Effector CD8-positive, alpha-beta T cell (primary cell): Measurements from ENCODE around the gene PDLIM7.
A peak's percentile ranks its signal among the peaks of the same experiment; 100 is the strongest.

Source experiments
- DNase-seq: peaks from one replicate; lab custom pipeline; 2025; lab: John Stamatoyannopoulos, UW

The PDLIM7 gene

GRCh38 chr5:177456591-177456964, 40.8 kb downstream of the PDLIM7 start:
- DNase-seq, result no peak

- DNase-seq, result peak; percentile 96
These were observed 41.5 kb downstream of the PDLIM7 start for GRCh38 chr5:177455661-177456590.

GRCh38 chr5:177455036-177455660, 42.3 kb downstream of the PDLIM7 start:
- DNase-seq, result peak; percentile 89

- DNase-seq, result peak; percentile 94
These were observed 42.9 kb downstream of the PDLIM7 start for GRCh38 chr5:177454397-177455035.

GRCh38 chr5:177453852-177454396, 43.5 kb downstream of the PDLIM7 start:
- no peak for DNase-seq

- no peak for DNase-seq
These were observed 44.4 kb downstream of the PDLIM7 start for GRCh38 chr5:177452688-177453638.

GRCh38 chr5:177450667-177451424, 46.6 kb downstream of the PDLIM7 start:
- DNase-seq, result no peak

GRCh38 chr5:177449140-177450061, 48.0 kb downstream of the PDLIM7 start:
- DNase-seq, result no peak

- DNase-seq, result no peak
These were observed 49.0 kb downstream of the PDLIM7 start for GRCh38 chr5:177448244-177448950.

- no peak for DNase-seq
These were observed 49.7 kb downstream of the PDLIM7 start for GRCh38 chr5:177447611-177448243.

GRCh38 chr5:177447066-177447610, 50.3 kb downstream of the PDLIM7 start:
- DNase-seq, result peak; percentile 55

- peak; percentile 40 for DNase-seq
These were observed 51.0 kb downstream of the PDLIM7 start, which contains the start of gene PRR7 for GRCh38 chr5:177446200-177447065. PRR7 (plus strand) TSS chr5:177446814; CDS start chr5:177455068, 8,254 bp downstream.

- DNase-seq, result no peak
These were observed 51.5 kb downstream of the PDLIM7 start for GRCh38 chr5:177445917-177446199.

GRCh38 chr5:177445052-177445916, 52.1 kb downstream of the PDLIM7 start:
- DNase-seq, result peak; percentile 27

- DNase-seq, result no peak
These were observed 53.0 kb downstream of the PDLIM7 start for GRCh38 chr5:177444106-177445051.
